Retina (tissue), 1 donor: ENCODE results near the gene GABRE.
"Not testable (repeated sequence)": the region's sequence is repeated elsewhere in the genome, so short reads cannot be mapped to it uniquely, and the experiment has no call there.

Experiments
- DNase-seq: peaks from one replicate; pipeline ENCODE4 v3.0.0-alpha.2; 2016

GABRE gene

DNA sequence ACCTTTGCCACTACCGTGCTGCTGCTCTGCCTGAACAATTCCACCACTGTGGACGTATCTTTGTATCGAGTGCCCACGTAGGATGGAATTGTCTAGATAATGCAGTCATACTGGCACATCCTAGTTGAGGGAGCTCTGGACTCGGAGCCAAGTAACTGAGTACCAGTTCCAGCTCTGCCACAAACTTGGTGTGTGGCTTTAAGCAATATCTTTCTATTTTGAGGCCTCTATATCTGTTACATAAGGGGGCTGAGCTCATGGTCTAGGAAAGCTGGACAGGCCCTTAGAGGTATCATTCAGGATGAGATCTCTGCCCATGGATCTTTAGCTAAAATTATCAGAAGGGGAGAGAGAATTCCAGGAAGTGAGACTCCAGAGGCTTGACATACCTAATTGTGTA, 12.4 kb downstream of the GABRE start:
- DNase-seq: no peak

DNA sequence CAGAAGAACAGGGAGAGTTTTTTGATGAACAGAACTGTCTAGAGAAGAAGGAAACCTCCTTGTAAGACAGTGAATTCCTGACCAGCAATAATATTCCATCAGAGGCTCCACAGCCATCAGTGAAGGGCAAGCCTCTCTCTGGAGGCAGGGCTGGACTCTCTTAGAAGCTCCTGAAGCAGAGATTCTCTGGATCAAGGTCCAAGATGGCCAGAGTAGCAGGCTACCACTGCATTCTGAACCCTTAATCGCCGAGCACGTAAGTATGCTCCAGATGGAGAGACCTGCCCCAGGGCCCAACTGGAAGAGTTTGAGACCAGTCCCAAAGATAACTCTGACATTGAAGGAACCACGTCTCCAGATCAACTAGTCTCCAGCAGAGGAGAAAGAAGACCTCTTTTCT, 16.4 kb downstream of the GABRE start:
- no peak for DNase-seq

DNA sequence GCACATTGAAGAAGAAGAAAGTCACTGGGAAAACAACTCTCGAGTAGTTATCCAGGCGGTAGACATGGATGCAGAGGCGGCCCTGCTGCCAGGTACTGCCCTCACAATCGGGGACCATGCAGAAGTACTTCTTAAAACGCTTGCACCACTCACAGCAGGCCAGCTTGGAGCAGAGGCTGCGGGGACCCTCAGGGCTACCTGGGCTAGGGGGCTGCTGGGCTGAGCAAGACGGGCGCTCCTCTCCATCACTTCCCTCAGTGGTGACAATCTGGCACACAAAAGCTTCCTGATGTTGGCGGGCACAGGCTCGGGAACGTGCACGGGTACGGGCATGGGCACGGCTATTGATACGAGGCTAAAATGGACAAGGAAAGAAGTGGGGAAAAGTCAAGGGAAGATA, 19.7 kb downstream of the GABRE start:
- no peak for DNase-seq

DNA sequence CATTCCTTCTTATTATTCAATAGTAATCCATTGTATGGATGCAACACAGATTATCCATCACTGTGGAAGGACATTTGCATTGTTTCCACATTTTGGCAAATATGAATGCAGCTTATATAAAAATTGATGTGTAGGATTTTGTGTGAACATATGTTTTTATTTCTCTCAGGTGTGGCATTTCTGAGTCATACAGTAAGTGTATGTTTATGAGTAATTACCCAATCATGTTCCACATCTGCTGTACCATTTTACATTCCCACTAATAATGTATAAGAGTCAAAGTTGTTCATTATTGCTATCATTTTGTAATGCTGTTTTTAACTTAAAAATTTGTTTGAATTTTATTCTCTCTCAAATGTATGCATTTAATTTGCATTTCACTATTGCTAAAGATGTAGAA, 36.3 kb downstream of the GABRE start:
- DNase-seq: no peak

DNA sequence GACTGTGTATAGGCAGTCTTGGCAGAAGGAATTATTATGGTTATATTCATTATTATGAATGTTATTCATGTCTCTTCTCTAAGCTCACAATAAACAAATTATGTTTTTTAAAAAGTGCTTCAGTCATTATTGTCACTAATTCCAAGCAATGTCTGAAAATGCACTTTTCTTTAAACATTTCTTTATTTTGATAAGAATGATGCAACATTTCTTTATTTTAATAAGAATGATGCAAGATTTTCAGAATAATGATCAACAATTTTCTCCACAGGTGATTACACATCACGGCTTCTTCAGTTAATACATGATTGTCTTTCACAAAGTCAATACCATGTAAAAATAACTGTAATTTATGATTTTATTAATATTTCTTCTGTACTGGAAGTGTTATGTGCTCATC, 39.1 kb downstream of the GABRE start:
- no peak for DNase-seq

DNA sequence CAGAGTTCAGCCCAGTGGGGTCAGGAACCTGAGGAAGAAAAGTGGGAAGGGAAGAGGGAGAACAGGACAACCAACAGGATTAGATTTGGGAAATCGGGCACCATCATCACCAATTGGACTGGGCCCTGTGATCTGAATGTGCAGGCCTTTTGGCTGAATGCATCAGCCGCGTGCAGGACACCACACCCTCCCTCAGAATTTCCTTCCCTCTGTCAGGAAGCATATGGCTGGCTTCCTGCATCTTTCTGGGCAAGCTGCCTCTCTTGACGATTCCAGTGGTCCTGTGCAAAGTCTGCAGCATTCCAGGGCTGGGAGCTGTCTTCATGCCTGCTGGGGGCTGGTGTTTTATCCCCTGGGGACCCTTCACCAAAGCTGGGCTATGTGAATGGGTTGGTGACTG, 45.4 kb downstream of the GABRE start:
- no peak for DNase-seq

DNA sequence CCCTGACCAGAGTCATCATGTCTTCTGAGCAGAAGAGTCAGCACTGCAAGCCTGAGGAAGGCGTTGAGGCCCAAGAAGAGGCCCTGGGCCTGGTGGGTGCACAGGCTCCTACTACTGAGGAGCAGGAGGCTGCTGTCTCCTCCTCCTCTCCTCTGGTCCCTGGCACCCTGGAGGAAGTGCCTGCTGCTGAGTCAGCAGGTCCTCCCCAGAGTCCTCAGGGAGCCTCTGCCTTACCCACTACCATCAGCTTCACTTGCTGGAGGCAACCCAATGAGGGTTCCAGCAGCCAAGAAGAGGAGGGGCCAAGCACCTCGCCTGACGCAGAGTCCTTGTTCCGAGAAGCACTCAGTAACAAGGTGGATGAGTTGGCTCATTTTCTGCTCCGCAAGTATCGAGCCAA, 50.8 kb downstream of the GABRE start:
- no peak for DNase-seq

DNA sequence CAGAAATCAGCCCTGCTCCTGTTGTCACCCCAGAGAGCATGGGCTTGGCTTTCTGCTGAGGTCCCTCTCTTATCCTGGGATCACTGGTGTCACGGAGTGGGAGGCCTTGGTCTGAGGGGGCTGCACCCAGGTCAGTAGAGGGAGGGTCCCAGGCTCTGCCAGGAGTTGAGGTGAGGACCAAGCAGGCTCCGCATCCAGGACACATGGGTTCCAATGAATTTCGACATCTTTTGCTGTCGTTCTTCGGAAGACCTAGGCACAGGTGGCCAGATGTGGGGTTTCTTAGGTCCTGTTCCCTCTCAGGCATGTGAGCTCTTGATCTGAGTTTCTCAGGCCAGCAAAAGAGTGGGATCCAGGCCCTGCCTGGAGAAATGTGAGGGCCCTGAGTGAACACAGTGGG, 51.8 kb downstream of the GABRE start:
- no peak for DNase-seq

DNA sequence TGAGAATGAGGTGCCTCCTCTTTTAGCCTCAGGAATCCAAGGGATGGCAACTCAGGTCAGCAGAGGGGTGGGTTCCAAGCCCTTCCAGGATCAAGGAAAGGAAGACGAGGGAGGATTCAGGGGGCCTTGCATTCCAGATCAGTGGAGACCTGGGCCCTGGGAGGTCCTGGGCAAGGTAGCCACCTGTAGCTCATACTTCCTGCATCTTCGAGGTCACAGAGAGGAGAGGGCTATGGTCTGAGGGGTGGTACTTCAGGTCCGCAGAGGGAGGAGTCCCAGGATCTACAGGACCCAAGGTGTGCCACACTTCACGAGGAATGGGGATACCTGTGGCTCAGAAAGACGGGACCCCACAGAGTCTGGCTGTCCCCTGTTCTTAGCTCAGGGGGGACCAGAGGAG, 52.6 kb downstream of the GABRE start:
- DNase-seq: no peak

DNA sequence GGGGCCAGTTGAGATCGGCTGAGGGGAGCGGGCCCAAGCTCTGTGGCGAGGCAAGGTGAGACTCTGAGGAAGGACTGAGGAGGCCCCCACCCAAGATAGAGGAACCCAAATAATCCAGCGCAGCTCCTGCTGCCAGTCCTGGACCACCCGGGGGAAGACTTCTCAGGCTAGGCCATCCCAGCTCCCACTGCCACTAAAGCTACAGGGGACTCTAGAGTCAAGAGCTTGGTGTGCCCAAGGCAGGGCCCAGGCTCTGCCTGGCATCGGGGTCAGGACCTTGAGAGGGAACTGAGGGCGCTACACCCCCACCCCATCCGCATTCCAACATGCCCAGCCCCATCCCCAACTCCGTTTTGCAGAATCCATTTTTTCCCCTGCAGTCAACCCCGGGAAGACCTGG, 53.2 kb downstream of the GABRE start:
- DNase-seq: no peak

DNA sequence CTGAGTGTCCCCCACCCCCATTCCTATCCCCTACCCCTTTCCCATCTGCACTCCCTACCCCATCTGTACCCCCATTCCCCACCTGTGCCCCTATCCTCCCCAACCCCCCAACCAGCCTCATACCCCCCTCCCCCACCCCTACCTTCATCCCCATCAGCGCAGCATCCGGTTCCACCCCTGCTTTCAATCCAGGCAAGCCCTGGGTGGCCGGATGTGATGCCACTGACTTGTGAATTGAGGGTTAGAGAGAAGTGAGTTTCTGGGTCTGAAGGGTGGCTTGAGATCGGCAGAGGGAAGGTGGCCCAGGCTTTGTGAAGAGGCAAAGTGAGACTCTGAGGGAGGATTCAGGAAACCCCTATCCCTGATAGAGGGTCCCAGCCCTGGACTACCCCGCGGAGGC, 53.9 kb downstream of the GABRE start:
- DNase-seq: no peak

DNA sequence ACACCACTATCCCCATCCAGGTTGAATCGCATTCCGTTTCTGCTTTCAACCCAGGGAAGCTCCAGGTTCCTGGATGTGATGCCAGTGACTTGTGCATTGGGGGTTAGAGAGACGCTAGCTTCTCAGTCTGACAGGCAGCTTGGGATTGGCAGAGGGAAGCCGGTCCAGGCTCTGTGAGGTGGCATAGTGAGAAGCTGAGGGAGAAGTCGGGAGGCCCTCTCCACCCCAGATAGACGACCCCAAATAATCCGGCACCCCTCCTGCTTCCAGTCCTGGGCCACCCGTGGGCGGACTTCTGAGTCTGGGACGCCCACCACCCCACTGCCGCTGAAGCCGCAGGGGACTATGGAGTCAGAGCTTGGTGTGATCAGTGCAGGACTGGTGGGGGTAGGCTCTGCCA, 54.4 kb downstream of the GABRE start:
- DNase-seq: no peak

DNA sequence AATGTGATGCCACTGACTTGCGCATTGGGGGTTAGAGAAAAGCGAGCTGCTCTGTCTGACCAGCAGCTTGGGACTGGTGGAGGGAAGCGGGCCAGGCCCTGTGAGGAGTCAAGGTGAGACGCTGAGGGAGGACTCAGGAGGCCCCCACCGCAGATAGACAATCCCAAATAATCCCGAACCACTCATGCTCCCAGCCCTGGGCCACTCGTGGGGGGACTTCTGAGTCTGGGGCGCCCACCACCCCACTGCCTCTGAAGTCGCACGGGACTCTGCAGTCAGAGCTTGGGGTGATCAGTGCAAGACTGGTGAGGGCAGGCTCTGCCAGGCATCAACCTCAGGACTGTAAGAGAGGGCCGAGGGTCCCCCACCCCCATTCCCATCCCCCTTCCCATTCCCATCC, 54.9 kb downstream of the GABRE start:
- DNase-seq: no peak

DNA sequence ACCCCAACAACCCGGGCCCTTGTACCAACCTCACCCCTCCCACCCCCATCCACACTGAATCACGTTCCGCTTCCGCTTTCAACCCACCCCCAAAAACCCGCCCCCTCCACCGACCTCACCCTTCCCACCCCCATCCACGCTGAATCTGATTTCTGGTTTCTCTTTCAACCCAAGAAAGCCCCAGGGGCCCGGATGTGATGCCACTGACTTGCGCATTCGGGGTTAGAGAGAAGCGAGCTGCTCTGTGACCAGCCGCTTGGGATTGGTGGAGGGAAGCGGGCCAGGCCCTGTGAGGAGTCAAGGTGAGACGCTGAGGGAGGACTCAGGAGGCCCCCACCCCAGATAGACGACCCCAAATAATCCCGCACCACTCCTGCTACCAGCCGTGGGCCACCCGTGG, 55.7 kb downstream of the GABRE start:
- not testable (repeated sequence) for DNase-seq

DNA sequence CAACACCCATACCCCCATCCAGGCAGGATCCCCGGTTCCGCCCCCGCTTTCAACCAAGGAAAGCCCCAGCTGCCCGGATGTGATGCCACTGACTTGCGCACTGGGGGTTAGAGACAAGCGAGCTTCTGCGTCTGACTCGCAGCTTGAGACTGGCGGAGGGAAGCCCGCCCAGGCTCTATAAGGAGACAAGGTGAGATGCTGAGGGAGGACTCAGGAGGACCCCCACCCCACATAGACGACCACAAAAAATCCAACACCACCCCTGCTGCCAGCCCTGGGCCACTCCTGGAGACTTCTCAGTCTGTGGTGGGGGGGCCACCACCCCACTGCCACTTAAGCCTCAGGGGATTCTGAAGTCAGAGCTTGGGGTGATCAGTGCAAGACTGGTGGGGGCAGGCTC, 61.7 kb downstream of the GABRE start, which contains the start of gene MAGEA4:
Gene MAGEA4 (plus strand): TSS at position 110 of the 400 bp plus-strand sequence. CDS start 10,776 bp downstream, outside the sequence.
- no peak for DNase-seq

DNA sequence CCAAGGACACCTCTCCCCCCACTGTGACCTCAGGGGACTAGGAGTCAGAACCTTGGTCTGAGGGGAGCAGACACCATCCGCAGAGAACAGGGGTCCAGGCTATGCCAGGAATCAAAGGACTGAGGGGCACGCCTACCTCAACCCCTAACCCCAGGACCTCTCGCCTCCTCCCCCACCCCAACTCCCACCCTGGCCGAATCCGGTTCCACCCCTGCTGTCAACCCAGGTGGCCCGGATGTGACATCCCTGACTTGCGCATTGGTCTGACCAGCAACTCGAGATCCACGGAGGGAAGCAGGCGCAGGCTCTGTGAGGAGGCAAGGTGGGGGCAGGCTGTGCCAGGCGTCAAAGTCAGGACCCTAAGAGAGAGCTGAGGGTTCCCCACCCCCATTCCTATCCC, 62.3 kb downstream of the GABRE start:
- DNase-seq: no peak

DNA sequence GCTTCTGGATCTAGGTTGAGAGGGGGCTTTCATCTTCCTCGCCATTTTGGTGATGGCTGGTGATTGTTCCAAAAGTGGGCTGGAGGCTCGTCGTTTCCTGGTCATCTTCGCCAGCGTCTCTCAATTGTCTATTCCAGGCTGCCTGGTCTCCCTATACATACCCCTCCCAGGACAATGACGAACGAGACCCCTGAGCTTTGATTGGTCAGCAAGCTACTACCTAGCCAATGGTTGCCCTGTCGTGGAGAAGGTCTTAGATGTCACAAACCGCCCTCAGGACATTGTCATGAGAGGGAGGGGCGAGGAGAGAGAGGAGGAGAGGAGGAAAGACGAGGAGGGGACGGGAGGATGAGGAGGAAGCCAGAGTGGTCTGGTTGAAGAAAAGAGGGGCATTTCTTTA, 69.5 kb downstream of the GABRE start:
- DNase-seq: no peak
